Measurements from ENCODE around the gene RPP25L.

- no peak for TF ChIP-seq REST (IDR thresholded peaks at IDR 0.05; ENCODE audit: unreplicated experiment)
- TF ChIP-seq POLR2AphosphoS5 (IDR thresholded peaks at IDR 0.05; ENCODE audit: low read depth): no peak
These were observed 35.9 kb downstream of the RPP25L start for GRCh38 chr9:34575862-34576596.
